Natural killer cell (primary cell): ENCODE results near the gene TBC1D4. TPM values are rescaled to one million over a fixed set of nuclear protein-coding genes. Genes with fewer than 3 reads are reported as not detected.

ENCODE experiments used
- ATAC-seq, 3 donors: fragments of 150-1000 bp in 2 of 3; fragments of 200-7000 bp in 1 of 3; cut with Tn5 transposase; 1 replicate in 1 of 3; 2 replicates in 2 of 3; pipeline ENCODE4 v1.10.0; 2021; ENCODE audit warnings: mild to moderate bottlenecking in 2 of 3, moderate library complexity in 2 of 3
- DNase-seq, 2 donors: peaks; one replicate each; pipeline versions ENCODE4 v3.0.0 to v3.0.0-alpha.2; 2013 to 2021; ENCODE audit warnings: mixed read lengths in 1 of 2
- H3K27ac ChIP-seq: one replicate; pipeline ENCODE4 v1.5.1; 2013; ENCODE audit warnings: mild to moderate bottlenecking, low read length
- H3K27me3 ChIP-seq: one replicate; pipeline ENCODE4 v1.6.1; 2013; ENCODE audit warnings: low read length; ENCODE audit not compliant: control insufficient read depth, insufficient read depth
- H3K36me3 ChIP-seq: one replicate; pipeline ENCODE4 v1.6.1; 2013; ENCODE audit warnings: low read length; ENCODE audit not compliant: control insufficient read depth, insufficient read depth
- H3K4me1 ChIP-seq: one replicate; pipeline ENCODE4 v1.6.1; 2013; ENCODE audit warnings: low read length; ENCODE audit not compliant: control insufficient read depth, insufficient read depth
- H3K4me3 ChIP-seq: one replicate; pipeline ENCODE4 v1.5.1; 2013; ENCODE audit warnings: low read length
- H3K9me3 ChIP-seq: one replicate; pipeline ENCODE4 v1.6.1; 2013; ENCODE audit warnings: low read length; ENCODE audit not compliant: control insufficient read depth, insufficient read depth
- H3K27ac Mint-ChIP-seq, 2 donors: one replicate each; pipeline ENCODE4 v1.8.0; 2022; ENCODE audit warnings: mild to moderate bottlenecking in 2 of 2, mixed read lengths in 2 of 2, moderate library complexity in 1 of 2
- H3K27me3 Mint-ChIP-seq, 2 donors: one replicate each; pipeline ENCODE4 v1.8.0; 2022; ENCODE audit warnings: low read depth in 2 of 2, mixed read lengths in 2 of 2
- H3K36me3 Mint-ChIP-seq: one replicate; pipeline ENCODE4 v1.8.0; 2022; ENCODE audit warnings: mixed read lengths
- H3K4me1 Mint-ChIP-seq, 2 donors: one replicate each; pipeline ENCODE4 v1.8.0; 2022; ENCODE audit warnings: mixed read lengths in 2 of 2
- H3K4me3 Mint-ChIP-seq: one replicate; pipeline ENCODE4 v1.8.0; 2022; ENCODE audit warnings: mild to moderate bottlenecking, moderate library complexity, mixed read lengths
- H3K9me3 Mint-ChIP-seq, 2 donors: one replicate each; pipeline ENCODE4 v1.8.0; 2022; ENCODE audit warnings: mixed read lengths in 2 of 2
- CTCF ChIP-seq: fragments of 200-600 bp; IDR thresholded peaks from one replicate; pipeline ENCODE4 v1.8.0; 2022; ENCODE audit warnings: antibody characterized with exemption
- WGBS: methylation state at CpG from one replicate; pipeline ENCODE4 v1.1.7; 2013; ENCODE audit warnings: missing lambda C conversion rate; ENCODE audit not compliant: insufficient coverage; 5-methylcytosine and 5-hydroxymethylcytosine counted together
- intact Hi-C: fragments of 100-400 bp; cut with micrococcal nuclease; formaldehyde crosslinking; loops from one replicate; pipeline ENCODE4 v1.14.2; 2022
- total RNA-seq, 4 donors: library from RNA; stranded (reverse); fragments of 120-200 nt in 1 of 4; gene quantifications; one replicate each; pipeline versions ENCODE4 v1.2.3 to v1.2.4, GENCODE V29; 2013 to 2022

TBC1D4 gene
- total RNA-seq, 3 donors from 2014 or later (not counting 1 experiment from before 2014, with no cell fraction given) = 0.54 to 5.1 (median 3.7) TPM

DNA sequence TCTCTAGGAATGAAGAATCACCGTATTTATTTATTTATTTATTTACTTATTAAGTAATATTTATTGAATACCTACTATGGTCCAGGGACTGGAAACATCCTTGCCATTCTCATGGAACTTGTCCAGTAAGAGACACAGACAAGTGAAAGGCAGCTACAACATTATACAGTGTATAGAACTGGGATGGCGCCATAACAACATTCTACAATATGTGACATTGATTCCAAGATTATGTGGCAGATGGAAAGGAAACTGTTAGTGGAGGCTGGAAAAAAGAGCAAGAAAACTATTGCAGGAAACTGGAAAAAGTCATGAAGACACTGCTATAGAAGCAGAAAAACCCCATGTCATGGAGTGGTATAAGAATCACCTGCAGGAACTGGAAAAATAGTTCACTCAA lies 9.4 kb upstream of the TBC1D4 start:
- no peak overlapping the region for H3K4me3 ChIP-seq
- H3K4me1 Mint-ChIP-seq = peaks cover 18 to 28% of the 10 kb centered on the region in 2 donors
- WGBS = no CpG with 5 or more reads among the region's 2 CpGs
- ATAC-seq (no peak), DNase-seq (no peak)
- no peak overlapping the region for H3K27ac ChIP-seq
- H3K27me3 ChIP-seq = no peaks in the 10 kb centered on the region
- H3K9me3 Mint-ChIP-seq = no peaks in the 10 kb centered on the region
- no peaks in the 10 kb centered on the region for H3K36me3 Mint-ChIP-seq
- H3K27me3 Mint-ChIP-seq = peaks cover 0 to 3% of the 10 kb centered on the region in 2 donors
- H3K36me3 ChIP-seq = no peaks in the 10 kb centered on the region
- no peak for TF ChIP-seq CTCF
- H3K27ac Mint-ChIP-seq = no peak overlapping the region
- intact Hi-C loops = loop anchor here (2.0 kb wide), 1 partner anchor 57 kb away; the partner anchor contains the start of gene UCHL3
- H3K4me1 ChIP-seq = peaks cover 17% of the 10 kb centered on the region
- no peak overlapping the region for H3K4me3 Mint-ChIP-seq
- no peaks in the 10 kb centered on the region for H3K9me3 ChIP-seq

GRCh38 chr13:75489502-75490263 lies 7.7 kb upstream of the TBC1D4 start:
- Histone ChIP-seq H3K4me1 (peaks cover 23% of the 10 kb centered on the region), H3K27ac (peak overlapping the region; percentile 4), H3K9me3 (no peaks in the 10 kb centered on the region), H3K4me3 (no peak overlapping the region), H3K36me3 (no peaks in the 10 kb centered on the region), H3K27me3 (no peaks in the 10 kb centered on the region)
- Mint-ChIP-seq H3K9me3 (no peaks in the 10 kb centered on the region), H3K4me3 (peak overlapping the region; percentile 81), H3K4me1 (peaks cover 27 to 35% of the 10 kb centered on the region in 2 donors), H3K27me3 (peaks cover 0 to 6% of the 10 kb centered on the region in 2 donors), H3K36me3 (no peaks in the 10 kb centered on the region), H3K27ac (peak overlapping the region; percentile 83 to 84)
- WGBS = 52% methylated on average over 8 of the region's 10 CpGs
- ATAC-seq (peak; percentile 86 to 87 (median 87)), DNase-seq (peak in 1 of 2 donors; percentile 15)
- intact Hi-C loops = loop anchor here (2.0 kb wide), 1 partner anchor 59 kb away; the partner anchor contains the start of gene UCHL3
- TF ChIP-seq CTCF = no peak

GRCh38 chr13:75486146-75487062 lies 4.4 kb upstream of the TBC1D4 start:
- Histone ChIP-seq H3K36me3 (no peaks in the 10 kb centered on the region), H3K4me3 (no peak overlapping the region), H3K9me3 (no peaks in the 10 kb centered on the region), H3K4me1 (peaks cover 25% of the 10 kb centered on the region), H3K27me3 (no peaks in the 10 kb centered on the region), H3K27ac (no peak overlapping the region)
- DNase-seq (no peak), ATAC-seq (no peak)
- Mint-ChIP-seq H3K4me1 (peaks cover 36 to 41% of the 10 kb centered on the region in 2 donors), H3K27me3 (peaks cover 0 to 8% of the 10 kb centered on the region in 2 donors), H3K36me3 (no peaks in the 10 kb centered on the region), H3K27ac (peak overlapping the region; percentile 21 to 46), H3K9me3 (no peaks in the 10 kb centered on the region), H3K4me3 (peak overlapping the region; percentile 53)
- no peak for TF ChIP-seq CTCF
- WGBS = 26% methylated on average over 5 of the region's 5 CpGs
- intact Hi-C loops = no loop called here
